GM12873 (cell line): Measurements from ENCODE around the gene AAK1.

Experiments
- TF ChIP-seq, protein P1 (sequence below): IDR thresholded peaks from 2 replicates; pipeline ENCODE4 v1.5.1; 2012; ENCODE audit warnings: low read depth, mild to moderate bottlenecking, moderate library complexity, low read length, control low read depth; ENCODE audit not compliant: insufficient read depth; ENCODE audit errors: missing control alignments

AAK1 gene

DNA sequence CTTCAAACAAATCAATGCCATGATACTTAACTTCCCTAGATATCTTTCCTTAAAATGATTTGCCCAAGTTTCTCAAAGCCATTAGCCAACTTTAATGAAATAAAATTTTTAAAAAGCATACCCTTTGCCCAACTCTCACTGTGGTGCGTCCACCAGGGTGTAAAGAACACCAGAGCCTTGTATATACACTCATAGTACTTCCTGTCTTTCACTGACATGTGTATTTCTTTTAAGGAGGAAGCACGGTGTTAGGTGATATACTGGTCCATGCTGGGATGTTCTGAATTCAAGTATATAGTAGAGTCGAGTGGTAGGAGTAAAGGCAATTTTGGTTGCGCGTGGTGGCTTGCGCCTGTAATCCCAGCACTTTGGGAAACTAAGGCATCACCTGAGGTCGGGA lies 22.7 kb downstream of the AAK1 start:
- TF ChIP-seq, protein P1, sequence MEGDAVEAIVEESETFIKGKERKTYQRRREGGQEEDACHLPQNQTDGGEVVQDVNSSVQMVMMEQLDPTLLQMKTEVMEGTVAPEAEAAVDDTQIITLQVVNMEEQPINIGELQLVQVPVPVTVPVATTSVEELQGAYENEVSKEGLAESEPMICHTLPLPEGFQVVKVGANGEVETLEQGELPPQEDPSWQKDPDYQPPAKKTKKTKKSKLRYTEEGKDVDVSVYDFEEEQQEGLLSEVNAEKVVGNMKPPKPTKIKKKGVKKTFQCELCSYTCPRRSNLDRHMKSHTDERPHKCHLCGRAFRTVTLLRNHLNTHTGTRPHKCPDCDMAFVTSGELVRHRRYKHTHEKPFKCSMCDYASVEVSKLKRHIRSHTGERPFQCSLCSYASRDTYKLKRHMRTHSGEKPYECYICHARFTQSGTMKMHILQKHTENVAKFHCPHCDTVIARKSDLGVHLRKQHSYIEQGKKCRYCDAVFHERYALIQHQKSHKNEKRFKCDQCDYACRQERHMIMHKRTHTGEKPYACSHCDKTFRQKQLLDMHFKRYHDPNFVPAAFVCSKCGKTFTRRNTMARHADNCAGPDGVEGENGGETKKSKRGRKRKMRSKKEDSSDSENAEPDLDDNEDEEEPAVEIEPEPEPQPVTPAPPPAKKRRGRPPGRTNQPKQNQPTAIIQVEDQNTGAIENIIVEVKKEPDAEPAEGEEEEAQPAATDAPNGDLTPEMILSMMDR = no peak

DNA sequence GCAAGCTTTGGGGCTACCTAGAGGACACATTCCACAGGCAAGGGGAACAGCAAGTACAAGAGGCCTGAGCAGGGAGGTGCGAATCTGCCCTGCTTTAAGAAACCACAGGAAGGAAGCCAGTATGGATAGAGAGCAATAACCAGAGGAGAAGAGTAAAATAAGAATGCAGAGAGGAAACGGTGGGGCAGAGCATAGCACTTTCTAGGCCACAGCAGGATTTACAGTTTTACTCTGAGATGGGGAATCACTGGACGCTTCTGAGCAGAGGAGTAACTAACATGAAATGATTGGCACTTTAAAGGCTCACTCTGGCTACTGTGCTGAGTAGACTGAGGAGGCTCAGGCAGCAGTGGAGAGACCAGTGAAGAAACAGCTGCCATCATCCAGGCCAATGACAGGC lies 23.8 kb downstream of the AAK1 start:
- TF ChIP-seq, protein P1 = no peak

DNA sequence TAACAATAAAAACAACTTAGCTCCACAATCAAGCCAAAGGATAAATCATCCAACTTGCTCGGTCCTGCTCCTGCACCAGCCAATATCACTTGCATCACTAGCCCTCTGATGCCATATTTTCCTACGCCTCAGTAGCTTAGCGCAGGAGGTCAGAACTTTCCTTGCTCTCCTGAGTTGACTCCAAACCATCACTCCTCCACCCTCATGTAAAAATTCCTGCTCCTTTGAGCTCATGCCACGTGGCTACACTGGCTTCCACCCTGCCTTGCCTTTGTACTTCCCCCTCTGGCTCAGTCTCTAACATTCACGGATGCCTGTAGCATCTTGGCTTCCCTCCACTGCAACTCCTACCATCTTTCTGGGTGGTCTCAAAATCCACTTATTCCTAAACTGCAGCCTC lies 25.2 kb downstream of the AAK1 start:
- TF ChIP-seq, protein P1 = no peak

DNA sequence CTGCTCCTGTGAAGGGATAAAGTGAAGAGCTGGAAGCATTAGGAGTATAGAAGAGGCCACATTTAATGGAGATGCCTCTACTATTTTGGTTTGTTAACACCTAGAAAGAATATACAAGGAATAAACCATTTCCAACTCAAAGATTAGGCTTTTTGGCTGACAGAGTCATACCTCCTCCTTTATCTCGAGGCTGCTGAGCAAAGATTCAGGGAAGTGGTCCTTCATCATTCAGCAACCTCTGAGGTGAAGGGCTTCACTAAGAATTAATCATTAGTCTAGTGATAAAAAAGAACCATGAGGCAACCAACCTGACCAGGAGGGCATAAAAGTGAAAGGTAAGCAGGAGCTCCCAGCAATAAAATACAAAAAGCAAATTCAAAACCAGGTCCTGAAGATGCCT lies 25.8 kb downstream of the AAK1 start:
- TF ChIP-seq, protein P1 = no peak

- TF ChIP-seq, protein P1 = no peak
Observed at GRCh38 chr2:69616755-69617154, 26.8 kb downstream of the AAK1 start.

GRCh38 chr2:69615969-69616368 lies 27.6 kb downstream of the AAK1 start:
- TF ChIP-seq, protein P1 = no peak

- TF ChIP-seq, protein P1 = no peak
Observed at GRCh38 chr2:69615078-69615625, 28.4 kb downstream of the AAK1 start.

GRCh38 chr2:69612707-69613106 lies 30.8 kb downstream of the AAK1 start:
- TF ChIP-seq, protein P1 = no peak
